Stimulated activated CD8-positive, alpha-beta memory T cell treated with anti-CD3 and anti-CD28 coated beads, Interleukin-2, amount 100 ng/mL, for 48 hours (primary cell): ENCODE measurements around the gene TMEM135.

Experiments used
- DNase-seq, 2 donors: peaks; one replicate each; pipeline ENCODE4 v3.0.0-alpha.2; 2020; ENCODE audit warnings: low read depth in 2 of 2

Gene TMEM135

GRCh38 chr11:87353771-87354345 lies 316.1 kb downstream of the TMEM135 start:
- DNase-seq = no peak

GRCh38 chr11:87355596-87355995 lies 317.9 kb downstream of the TMEM135 start:
- no peak for DNase-seq

- DNase-seq = no peak
Measured at GRCh38 chr11:87356428-87356827, 318.7 kb downstream of the TMEM135 start.

GRCh38 chr11:87358461-87358860 lies 320.7 kb downstream of the TMEM135 start:
- no peak for DNase-seq

DNA sequence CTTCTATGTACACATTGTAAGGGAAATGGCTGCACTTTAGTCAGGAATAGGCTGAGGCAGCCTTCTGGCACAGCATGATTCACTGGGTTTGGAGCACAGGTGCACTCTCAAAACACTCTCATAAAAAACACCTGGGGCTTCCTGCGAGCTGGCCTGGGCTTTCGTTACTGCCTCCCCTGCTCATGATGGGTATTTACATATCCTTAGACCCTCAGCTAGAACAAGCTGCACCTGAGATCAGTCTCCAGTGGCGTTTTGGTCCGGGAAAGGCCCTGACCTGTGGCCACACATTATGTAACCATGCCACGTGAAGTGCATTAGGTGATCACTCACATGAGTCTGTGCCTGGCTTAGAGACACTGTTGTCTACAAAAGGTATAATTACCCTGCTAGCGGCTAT lies 321.7 kb downstream of the TMEM135 start:
- DNase-seq = no peak

- DNase-seq = no peak
Measured at GRCh38 chr11:87361891-87362290, 324.2 kb downstream of the TMEM135 start.

DNA sequence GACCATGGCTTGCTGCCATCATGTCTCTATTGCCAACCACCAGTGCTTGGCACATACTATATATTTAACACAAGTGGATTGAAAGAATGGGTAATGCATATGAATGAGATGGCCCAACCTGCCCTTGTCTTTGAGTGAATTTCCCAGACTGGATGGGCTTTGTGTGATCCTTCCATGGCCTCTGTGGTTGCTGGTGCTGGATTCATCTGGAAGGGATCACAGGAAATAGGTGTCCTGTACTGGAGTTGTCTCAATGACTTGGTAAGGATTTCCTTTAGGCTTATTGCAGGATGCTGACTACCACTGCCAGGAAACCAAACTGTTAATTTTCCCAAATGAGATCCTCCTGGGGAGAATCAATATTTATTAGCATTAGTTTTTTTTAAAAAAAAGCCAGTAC lies 328.6 kb downstream of the TMEM135 start:
- no peak for DNase-seq

DNA sequence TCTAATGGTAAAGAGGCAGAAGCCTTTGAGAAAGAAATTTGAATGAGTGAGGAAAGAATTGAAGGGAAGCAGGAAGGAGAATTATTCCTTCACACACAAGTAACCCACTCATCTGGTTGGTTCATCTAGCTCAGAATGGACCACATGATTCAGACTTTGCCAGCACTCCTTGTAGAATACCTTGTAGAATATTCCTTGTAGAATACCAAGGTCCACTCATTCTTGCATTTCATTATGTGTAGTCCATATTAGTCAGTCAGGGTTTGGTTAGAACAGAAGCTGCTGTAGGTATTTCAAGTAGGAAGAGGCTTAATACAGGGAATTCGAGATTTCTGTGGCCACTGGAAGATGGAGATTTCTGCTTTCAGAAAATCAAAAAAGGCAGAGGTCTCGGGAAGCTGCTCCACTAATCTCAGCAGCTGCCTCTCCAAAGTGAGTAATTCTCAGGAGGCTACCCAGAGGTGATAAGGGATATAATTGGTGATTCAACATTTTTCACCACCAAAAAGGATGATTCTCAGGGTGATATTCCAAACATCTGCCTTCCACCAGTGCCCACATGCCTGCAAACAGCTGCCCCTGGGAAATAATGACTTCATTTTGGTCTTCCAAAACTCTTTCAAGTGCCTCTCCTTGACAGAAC lies 329.1 kb downstream of the TMEM135 start:
- DNase-seq = no peak

DNA sequence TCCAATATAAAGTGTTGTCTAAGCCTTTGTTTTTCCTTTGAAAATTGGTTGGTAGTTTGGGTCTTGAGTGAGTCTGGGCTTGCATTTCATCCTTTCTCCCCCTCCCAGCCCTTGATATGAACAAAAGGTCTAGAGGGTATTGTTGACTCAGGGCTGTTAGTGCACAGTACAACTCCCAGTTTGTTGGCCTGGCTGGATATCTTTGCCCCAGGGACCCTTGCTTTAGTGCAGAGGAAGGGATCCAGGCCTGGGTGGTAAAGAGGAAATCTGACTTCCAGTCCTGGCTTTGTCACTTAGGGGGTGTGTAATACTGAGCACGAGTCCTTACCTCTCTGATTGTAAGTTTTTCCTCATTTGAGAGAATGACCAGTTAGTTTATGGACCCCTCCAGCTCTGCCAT lies 330.4 kb downstream of the TMEM135 start:
- no peak for DNase-seq

- DNase-seq = no peak
Measured at GRCh38 chr11:87368858-87369480, 331.2 kb downstream of the TMEM135 start.

GRCh38 chr11:87369888-87370287 lies 332.2 kb downstream of the TMEM135 start:
- no peak for DNase-seq

DNA sequence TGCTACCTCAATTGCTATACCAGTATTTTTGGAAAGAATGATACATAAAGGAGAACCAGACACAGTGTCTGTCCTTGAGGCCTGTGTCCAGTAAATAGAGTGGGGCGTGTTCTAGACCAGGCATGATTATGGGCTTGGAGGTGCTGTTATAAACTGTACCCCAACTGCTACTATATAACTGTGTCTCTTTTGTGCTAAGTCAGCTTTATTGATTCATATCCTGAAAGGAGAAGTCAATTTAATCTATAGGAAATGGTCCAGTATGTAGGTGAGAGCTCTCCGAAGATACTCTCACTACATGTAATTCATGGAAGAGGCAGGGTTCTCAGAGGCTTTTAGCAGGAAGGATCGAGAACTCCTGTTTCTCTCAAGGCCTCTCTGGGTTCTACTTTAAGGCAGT lies 334.3 kb downstream of the TMEM135 start:
- no peak for DNase-seq
